NCI-H774 (cell line): ENCODE results near the gene SPATA31C2.
"Not testable (repeated sequence)": the region's sequence is repeated elsewhere in the genome, so short reads cannot be mapped to it uniquely, and the experiment has no call there.

ENCODE experiments used
- DNase-seq: peaks from one replicate; lab custom pipeline; 2025; lab: John Stamatoyannopoulos, UW

Gene SPATA31C2

DNA sequence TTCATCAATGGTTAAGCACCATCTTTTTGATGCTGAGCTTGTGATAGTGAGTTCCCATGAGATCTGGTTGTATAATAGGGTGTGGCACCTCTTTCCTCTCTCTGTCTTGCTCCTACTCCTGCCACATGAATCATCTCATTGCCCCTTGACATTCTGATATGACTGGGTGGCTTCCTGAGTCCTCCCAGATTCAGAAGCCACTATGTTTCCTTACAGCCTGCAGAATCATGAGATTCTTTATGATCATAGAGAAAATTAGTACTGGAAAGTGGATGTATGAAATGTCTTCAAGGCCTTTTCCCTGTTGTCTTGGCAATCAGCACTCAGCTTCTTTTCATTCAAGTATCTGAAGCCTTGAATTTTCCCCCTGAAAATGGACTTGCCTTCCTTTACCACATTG lies 14.9 kb downstream of the SPATA31C2 start:
- not testable (repeated sequence) for DNase-seq

DNA sequence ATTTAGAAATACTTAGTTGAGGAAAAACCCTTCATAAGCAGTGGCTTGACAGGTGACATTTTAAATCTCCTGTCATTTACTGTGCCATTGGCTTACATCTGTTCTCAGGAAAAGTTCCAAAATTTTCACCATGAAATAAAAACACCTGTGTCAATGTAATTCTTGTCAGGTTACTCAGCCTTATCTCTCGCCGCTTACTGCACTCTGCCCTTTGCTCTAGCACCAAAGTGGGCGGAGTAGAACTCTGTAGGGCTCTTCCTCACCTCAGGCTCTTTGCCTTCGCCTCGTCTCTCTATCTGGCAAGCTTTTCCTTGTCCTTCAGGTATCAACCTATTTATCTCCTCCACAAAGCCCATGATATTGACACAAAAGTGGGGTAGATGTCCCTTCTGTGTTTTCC lies 20.2 kb downstream of the SPATA31C2 start:
- DNase-seq = not testable (repeated sequence)

DNA sequence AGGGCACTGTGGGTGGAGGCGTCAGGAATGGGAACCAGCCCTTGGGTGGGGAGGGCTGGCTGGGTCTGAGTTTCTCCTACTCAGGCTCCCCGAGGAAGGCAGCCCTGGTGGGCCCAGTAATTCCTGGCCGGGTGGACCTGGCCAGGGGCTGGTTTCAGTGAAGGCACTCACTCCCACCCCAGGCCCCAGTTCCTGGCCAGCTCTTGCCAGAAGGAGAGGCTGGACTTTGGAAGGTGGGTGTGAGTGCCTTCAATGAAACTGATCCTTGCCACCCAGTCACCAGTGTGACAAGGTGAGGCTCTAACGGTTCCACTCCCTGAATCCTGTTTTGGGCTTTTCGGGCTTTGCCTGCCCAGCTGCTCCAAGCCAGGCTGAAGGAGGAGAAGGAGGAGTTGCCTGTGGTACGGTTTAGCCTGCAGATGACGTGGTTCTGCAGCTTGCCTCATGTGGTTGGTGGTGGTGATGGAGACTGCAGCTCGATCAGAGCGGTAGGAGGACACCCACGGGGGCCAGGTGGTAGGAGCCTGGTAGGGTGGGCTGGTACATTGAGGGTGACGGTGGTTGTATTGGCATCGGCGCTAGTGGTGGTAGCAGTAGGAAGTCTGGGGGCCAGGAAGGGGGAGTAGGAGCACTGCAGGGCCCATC lies 23.2 kb downstream of the SPATA31C2 start:
- not testable (repeated sequence) for DNase-seq

DNA sequence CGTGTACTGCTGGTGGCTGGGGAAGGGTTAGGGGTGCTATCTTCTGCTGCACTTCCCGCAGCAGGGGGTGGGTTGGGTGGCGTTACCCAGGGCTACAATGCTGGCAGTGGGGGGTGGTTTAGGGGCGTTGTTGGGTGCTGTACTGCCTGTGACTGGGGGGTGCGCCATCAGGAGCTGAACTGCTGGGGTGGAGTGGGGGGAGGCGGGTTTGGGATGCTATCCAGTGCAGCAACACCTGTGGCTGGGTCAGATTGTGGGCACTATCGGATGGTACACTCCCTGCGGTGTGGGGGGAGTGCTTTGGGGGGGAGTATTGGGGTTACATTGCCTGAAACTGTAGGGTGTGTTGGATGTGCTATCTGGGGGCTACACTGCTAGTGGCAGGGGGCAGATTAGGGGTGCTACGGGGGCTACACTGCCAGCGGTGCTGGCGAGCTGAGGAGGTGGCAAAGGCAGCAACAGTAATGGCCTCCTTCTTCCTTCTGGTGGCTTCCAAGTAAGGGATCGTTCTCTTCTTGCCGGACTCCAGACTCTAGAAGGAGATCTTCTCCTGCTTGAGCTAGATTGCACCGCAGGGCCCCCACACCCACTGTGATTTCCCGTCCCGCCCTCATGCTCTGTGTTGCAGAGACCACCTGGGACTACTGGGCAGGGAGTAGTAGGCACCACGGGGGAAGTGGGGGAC lies 23.9 kb downstream of the SPATA31C2 start:
- DNase-seq = not testable (repeated sequence)

DNA sequence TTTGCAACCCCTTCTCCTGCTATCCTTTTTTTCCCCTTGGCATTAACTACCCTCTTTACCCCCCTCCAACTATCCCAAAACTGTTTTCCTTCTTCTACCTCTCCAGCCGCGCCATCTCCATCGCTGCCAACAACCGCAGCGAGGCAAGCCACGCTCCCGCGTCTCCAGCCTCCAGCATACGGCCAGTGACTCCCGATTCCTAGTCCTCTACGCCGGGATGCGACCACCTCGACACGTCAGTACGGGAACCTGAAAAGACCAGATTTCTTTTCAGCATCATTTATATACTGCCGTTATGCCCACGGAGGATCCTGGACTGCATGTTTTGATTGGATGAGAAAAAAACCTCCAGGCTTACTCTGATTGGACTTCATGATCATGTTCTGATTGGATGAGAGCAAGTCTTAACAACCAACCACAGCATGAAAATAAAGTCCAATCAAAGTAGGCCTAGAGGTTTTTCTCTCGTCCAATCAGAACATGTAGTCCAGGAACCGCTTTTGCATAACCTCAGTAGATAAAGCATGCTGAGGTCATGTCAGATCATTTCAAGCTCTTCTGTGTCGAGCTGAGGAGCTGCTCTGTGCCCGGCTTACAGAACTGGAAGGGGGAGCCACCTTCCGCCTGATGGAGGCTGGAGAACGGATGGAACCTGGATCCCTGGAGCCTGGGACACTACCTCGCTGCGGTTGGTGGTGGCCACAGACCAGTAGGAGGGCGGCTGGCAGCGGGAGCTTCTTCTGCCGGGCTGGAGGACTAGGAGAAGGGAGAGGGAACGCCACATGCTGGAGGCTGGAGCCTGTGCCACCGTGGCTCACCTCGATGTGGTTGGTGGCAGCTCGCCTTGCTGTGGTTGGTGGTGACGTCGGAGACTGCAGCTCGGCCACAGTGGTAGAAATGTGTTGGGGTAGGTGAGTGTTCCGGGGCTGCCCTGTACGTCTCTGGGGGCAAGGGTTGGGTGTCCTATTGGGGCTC lies 24.8 kb downstream of the SPATA31C2 start:
- DNase-seq = peak; percentile 88

DNA sequence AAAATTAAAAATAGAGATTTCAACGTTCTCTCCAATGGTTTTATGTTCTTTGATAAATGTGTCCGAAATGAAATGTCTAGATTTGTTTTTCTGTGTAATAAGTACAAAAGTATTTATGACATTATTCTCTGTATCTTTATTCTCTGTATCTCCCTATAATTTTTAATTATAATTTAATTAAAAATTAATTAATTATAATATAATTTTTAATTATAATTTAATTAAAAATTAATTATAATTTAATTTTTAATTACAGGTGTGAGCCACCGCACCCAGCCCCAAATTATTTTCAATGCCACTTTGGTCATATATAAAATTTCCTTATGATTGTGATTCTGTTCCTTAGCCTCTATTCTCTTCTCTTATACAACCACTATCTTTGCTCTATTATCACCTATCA lies 28.2 kb downstream of the SPATA31C2 start:
- DNase-seq = no peak

DNA sequence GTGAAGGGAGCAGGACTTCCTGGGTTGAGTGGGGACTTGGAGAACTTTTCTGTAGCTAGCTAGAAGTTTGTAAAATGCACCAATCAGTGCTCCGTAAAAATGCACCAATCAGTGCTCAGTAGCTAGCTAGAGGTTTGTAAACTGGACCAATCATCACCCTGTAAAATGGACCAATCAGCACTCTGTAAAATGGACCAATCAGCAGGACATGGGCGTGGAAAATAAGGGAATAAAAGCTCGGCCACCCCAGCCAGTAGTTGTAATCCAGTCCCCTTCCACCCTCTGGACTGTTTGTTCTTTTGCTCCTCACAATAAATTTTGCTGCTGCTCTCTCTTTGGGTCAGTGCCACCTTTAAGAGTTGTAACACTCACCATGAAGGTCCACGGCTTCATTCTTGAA lies 29.5 kb downstream of the SPATA31C2 start:
- no peak for DNase-seq

DNA sequence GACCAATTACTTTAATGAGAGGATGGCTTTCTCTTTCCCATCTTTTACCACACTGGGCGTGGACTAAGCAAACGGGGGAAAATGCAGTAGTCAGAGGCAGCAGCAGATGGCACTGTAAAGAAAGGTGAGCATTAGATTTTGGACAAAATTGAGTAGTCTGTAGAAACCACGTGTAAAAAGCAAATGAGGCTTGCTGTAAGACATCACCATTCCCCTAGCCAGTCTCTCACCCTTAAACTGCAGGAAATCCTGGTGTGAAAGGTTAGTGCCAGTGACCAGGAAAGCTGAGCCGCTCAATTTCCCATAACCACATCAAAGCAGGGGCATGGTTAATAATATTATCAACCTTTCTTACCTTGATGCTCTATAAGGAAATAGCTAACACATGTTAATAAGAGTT lies 31.8 kb downstream of the SPATA31C2 start:
- DNase-seq = no peak

DNA sequence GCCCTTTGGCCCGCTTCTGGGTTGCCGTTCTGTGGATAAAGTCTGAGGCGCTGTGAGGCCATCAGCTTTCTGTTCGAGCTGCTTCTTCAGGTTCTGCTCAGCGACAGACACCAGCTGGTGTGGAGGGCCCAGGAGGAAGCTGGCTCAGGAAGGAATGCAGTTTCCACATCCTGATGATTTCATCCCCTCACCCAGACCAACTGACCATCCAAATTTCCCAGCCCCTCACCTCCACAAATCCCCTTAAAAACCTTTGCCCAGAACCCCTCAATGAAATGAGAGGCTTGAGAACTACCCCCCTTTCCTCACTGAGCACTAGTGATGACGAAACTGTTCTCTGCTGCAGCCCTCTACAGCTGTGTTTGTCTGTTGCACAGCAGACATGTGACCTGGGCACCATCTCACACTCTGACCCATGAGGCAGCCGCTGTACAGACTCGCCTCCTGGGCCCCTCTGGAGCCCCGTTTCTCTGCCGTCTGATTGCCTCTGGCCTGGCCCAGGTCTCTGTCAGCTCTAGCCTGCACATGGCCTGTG lies 45.4 kb downstream of the SPATA31C2 start:
- DNase-seq = no peak

DNA sequence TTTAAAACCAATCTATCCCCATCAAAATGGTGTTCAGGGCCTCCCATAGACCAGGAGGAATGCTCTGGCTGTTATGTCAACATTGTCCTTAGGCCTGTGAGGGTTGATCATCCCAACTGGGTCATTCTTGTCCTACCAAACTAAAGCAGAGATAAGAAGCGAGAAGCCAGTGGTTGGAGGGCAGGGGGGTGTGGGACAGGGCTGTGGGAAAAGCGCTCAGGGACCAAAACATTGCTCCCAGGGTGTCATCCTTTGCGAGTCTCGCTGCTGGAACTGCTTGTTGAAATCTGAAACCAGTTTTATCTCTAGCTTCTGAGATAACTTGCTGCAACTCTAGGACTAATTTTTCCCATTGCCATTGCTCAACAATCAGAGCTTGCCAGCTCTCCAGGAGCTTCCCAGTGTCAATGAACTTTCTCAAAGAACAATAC lies 48.1 kb downstream of the SPATA31C2 start:
- no peak for DNase-seq

DNA sequence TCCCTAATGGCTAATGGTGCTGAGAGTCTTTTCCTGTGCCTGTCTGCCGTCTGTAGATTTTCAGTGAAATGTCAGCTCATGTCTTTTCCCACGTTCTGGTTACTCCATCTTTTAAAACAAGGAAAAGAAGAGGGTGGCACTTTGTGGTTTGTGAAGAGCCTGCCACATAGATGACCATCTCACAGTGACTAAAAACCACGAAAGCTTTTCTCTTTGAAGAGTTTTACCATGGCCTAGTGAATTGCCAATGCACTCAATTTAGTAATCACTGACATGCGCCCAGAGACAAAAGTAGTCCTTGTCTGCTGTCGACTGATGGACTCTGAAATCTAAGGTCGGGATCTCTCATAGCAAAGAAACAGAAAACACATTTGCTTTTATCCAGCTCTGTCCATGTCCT lies 50.4 kb downstream of the SPATA31C2 start:
- DNase-seq = no peak

DNA sequence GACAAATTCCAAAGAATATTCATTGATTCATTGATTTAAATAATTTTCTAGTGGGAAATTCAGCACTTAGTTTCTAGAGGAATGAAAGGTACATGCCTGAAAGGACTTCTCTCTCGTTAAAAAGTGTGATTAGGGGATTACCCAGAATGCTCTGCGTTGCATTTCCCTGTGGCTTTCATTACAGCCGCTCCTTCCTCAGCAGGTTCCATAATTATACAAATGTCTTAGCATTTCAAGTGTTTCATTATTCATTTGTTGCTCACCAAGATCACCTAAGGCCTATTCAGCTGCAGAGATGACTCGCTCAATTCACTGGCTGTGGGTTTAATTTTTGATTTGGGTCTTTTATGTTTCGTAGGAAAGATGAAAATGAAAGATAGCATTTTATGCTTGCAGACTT lies 52.8 kb downstream of the SPATA31C2 start:
- DNase-seq = no peak

DNA sequence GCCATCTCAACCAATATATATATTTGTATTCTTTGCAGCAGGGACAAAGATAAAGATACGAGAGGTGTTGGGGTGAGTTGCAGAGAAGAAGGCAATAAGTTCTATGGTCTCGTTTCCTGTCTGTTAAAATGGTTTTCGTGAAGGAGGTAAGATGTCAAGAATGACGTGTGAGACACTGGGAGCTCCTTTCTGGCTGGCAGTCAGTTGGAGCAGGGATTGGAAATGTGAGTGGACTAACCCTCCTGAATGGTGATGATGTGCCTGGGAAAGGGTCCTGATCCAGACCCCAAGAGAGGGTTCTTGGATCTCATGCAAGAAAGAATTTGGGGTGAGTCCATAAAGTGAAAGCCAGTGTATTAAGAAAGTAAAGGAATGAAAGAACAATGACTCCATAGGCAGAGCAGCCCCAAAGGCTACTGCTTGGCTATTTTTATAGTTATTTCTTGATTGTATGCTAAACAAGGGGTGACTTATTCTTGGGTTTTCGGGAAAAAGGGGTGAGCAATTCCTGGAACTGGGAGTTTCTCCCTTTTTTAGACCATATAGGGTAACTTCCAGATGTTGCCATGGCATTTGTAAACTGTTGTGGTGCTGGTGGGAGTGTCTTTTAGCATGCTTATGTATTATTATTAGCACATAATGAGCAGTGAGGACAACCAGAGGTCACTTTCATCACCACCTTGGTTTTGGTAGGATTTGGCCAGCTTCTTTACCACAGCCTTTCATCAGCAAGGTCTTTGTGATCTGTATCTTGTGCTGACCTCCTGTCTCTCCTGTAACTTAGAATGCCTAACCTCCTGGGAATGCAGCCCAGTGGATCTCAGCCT lies 53.7 kb downstream of the SPATA31C2 start:
- DNase-seq = no peak
